ENCODE measurements around the gene TNRC18. TPM values are rescaled to one million over a fixed set of nuclear protein-coding genes. Genes with fewer than 3 reads are reported as not detected.
A peak's percentile ranks its signal among the peaks of the same experiment; 100 is the strongest.
"Not testable (repeated sequence)": the region's sequence is repeated elsewhere in the genome, so short reads cannot be mapped to it uniquely, and the experiment has no call there.

The TNRC18 gene
- polyA plus RNA-seq, 3 donors = 0.64 to 49.9 (median 0.70) TPM

DNA sequence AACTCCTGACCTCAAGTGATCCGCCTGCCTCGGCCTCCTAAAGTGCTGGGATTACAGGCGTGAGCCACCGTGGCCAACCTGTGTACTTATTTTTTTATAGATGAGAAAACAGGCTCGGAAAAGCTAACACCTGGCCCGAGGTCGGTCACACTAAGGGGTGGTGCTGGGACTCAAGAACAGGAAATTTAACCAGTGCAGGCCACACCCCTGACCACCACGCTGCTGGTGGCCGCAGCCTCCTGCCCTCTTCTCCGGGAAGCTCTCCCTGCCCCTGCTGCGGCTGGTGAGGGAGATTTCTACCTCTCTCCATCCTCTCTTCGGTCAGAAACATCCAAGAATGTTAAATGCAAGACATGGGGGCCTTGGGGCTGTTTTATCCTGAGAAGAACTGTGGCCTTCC lies 63.2 kb downstream of the TNRC18 start:
- peaks cover 85 to 95% of the 10 kb centered on the region in 2 donors for H3K36me3 ChIP-seq (replicated peaks in 1 of 2; ENCODE audit: control insufficient read depth in 1 of 2, insufficient read depth in 2 of 2, low read length in 2 of 2)
- 93% methylated on average over 5 of the region's 12 CpGs for WGBS (ENCODE audit: insufficient coverage)
- no peaks in the 10 kb centered on the region for H3K9me3 Mint-ChIP-seq
- H3K9me3 ChIP-seq (replicated peaks in 1 of 2; ENCODE audit: control insufficient read depth in 1 of 2, insufficient read depth in 1 of 2, low read length in 2 of 2) = no peaks in the 10 kb centered on the region
- no peaks in the 10 kb centered on the region for H3K27me3 Mint-ChIP-seq (ENCODE audit: low read depth in 3 of 3)
- peaks cover 64 to 97% of the 10 kb centered on the region in 2 donors for H3K36me3 Mint-ChIP-seq
- peaks cover 98% of the 10 kb centered on the region for H4K20me1 ChIP-seq (ENCODE audit: insufficient read depth, low read length)
- intact Hi-C loops (cut with micrococcal nuclease) = no loop called here
- H3K79me2 ChIP-seq (ENCODE audit: insufficient read depth, low read length) = peaks cover 95% of the 10 kb centered on the region
- no peak overlapping the region for H2AFZ ChIP-seq (ENCODE audit: insufficient read depth, low read depth, low read length, poor library complexity, severe bottlenecking)
- no peak overlapping the region for H3K27ac ChIP-seq (ENCODE audit: low read depth in 1 of 2, low read length in 2 of 2)
- H3K4me3 Mint-ChIP-seq = no peak overlapping the region
- TF ChIP-seq, protein P1, sequence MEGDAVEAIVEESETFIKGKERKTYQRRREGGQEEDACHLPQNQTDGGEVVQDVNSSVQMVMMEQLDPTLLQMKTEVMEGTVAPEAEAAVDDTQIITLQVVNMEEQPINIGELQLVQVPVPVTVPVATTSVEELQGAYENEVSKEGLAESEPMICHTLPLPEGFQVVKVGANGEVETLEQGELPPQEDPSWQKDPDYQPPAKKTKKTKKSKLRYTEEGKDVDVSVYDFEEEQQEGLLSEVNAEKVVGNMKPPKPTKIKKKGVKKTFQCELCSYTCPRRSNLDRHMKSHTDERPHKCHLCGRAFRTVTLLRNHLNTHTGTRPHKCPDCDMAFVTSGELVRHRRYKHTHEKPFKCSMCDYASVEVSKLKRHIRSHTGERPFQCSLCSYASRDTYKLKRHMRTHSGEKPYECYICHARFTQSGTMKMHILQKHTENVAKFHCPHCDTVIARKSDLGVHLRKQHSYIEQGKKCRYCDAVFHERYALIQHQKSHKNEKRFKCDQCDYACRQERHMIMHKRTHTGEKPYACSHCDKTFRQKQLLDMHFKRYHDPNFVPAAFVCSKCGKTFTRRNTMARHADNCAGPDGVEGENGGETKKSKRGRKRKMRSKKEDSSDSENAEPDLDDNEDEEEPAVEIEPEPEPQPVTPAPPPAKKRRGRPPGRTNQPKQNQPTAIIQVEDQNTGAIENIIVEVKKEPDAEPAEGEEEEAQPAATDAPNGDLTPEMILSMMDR (IDR thresholded peaks at IDR 0.05) = no peak
- H3K4me1 Mint-ChIP-seq = peaks cover 3% of the 10 kb centered on the region
- peak overlapping the region in 1 of 7 donors; percentile 36 for H3K27ac Mint-ChIP-seq
- no peaks in the 10 kb centered on the region for H3K27me3 ChIP-seq (ENCODE audit: control insufficient read depth in 2 of 2, insufficient read depth in 2 of 2, low read length in 2 of 2)
- DNase-seq = no peak
- H3K4me3 ChIP-seq (replicated peaks in 1 of 3; ENCODE audit: low read depth in 2 of 3, low read length in 3 of 3) = no peak overlapping the region
- no peak overlapping the region for H3K9ac ChIP-seq (ENCODE audit: insufficient read depth, low read length, poor library complexity, severe bottlenecking)
- H3K4me2 ChIP-seq (replicated peaks; ENCODE audit: extremely low read depth, low read length, poor library complexity, severe bottlenecking) = no peak overlapping the region
- H3K4me1 ChIP-seq (ENCODE audit: control insufficient read depth in 1 of 2, insufficient read depth in 2 of 2, low read length in 2 of 2) = no peaks in the 10 kb centered on the region

DNA sequence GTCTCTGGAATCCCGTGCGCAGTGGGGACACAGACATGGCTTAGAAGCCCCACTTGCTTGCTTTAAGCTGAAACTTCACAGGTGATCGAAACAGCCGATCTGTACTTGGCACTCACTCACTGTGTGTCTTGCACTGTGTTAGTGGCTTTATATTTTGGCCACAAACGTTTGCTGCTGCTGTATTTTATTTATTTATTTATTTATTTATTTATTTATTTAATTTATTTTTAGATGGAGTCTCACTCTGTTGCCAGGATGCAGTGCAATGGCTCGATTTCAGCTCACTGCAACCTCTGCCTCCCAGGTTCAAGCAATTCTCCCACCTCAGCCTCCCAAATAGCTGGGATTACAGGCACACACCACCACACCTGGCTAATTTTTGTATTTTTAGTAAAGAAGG lies 63.6 kb downstream of the TNRC18 start:
- H3K4me3 ChIP-seq (replicated peaks in 1 of 3; ENCODE audit: low read depth in 2 of 3, low read length in 3 of 3); H3K27me3 ChIP-seq (ENCODE audit: control insufficient read depth in 2 of 2, insufficient read depth in 2 of 2, low read length in 2 of 2); H3K27ac Mint-ChIP-seq; H3K4me3 Mint-ChIP-seq; H3K4me1 Mint-ChIP-seq; H3K9ac ChIP-seq (ENCODE audit: insufficient read depth, low read length, poor library complexity, severe bottlenecking); H3K27ac ChIP-seq (ENCODE audit: low read depth in 1 of 2, low read length in 2 of 2); H3K9me3 ChIP-seq (replicated peaks in 1 of 2; ENCODE audit: control insufficient read depth in 1 of 2, insufficient read depth in 1 of 2, low read length in 2 of 2); H3K9me3 Mint-ChIP-seq; intact Hi-C loops (cut with micrococcal nuclease); DNase-seq; H3K4me1 ChIP-seq (ENCODE audit: control insufficient read depth in 1 of 2, insufficient read depth in 2 of 2, low read length in 2 of 2); H3K4me2 ChIP-seq (replicated peaks; ENCODE audit: extremely low read depth, low read length, poor library complexity, severe bottlenecking); H2AFZ ChIP-seq (ENCODE audit: insufficient read depth, low read depth, low read length, poor library complexity, severe bottlenecking); H3K27me3 Mint-ChIP-seq (ENCODE audit: low read depth in 3 of 3): not testable (repeated sequence)
- H4K20me1 ChIP-seq (ENCODE audit: insufficient read depth, low read length) = peaks cover 98% of the 10 kb centered on the region
- peaks cover 86 to 95% of the 10 kb centered on the region in 2 donors for H3K36me3 ChIP-seq (replicated peaks in 1 of 2; ENCODE audit: control insufficient read depth in 1 of 2, insufficient read depth in 2 of 2, low read length in 2 of 2)
- H3K36me3 Mint-ChIP-seq = peaks cover 68 to 97% of the 10 kb centered on the region in 2 donors
- no CpG with 5 or more reads among the region's 6 CpGs for WGBS (ENCODE audit: insufficient coverage)
- H3K79me2 ChIP-seq (ENCODE audit: insufficient read depth, low read length) = peaks cover 95% of the 10 kb centered on the region

Data from CD14-positive monocyte (primary cell).